GM12891 (cell line): ENCODE results near the gene NEDD4L.

Experiments
- PAX5 ChIP-seq: IDR thresholded peaks from 2 replicates; pipeline ENCODE4 v1.6.1; 2011; ENCODE audit warnings: low read length, moderate library complexity, mild to moderate bottlenecking; ENCODE audit not compliant: insufficient read depth, severe bottlenecking
- POLR2A ChIP-seq: IDR thresholded peaks from 2 replicates; pipeline ENCODE4 v1.6.1; 2011; ENCODE audit warnings: low read depth, low read length, control low read depth
- POLR2AphosphoS5 ChIP-seq: IDR thresholded peaks from 2 replicates; pipeline ENCODE4 v1.6.1; 2011; ENCODE audit warnings: low read depth, low read length, control low read depth
- POU2F2 ChIP-seq: IDR thresholded peaks from 2 replicates; pipeline ENCODE4 v1.6.1; 2011; ENCODE audit warnings: low read depth, mild to moderate bottlenecking, control low read depth, low read length, moderate library complexity
- SPI1 ChIP-seq: IDR thresholded peaks from 2 replicates; pipeline ENCODE4 v1.6.1; 2011; ENCODE audit warnings: low read depth, low read length, control low read depth
- TAF1 ChIP-seq: IDR thresholded peaks from 2 replicates; pipeline ENCODE4 v1.6.1; 2011; ENCODE audit warnings: low read depth, low read length, control low read depth

- TF ChIP-seq POLR2A (no peak), TAF1 (no peak), POLR2AphosphoS5 (no peak), SPI1 (no peak), POU2F2 (no peak), PAX5 (no peak)
Measured at GRCh38 chr18:58297198-58297597, 253.2 kb downstream of the NEDD4L start.
